ENCODE data around the gene MCIDAS. TPM values are rescaled to one million over a fixed set of nuclear protein-coding genes. Genes with fewer than 3 reads are reported as not detected.

Gene MCIDAS
- total and polyA plus RNA-seq, 10 of the 15 experiments (the other 5 are each of a cell fraction or from before 2014, with no cell fraction given), result not detected

GRCh38 chr5:55218967-55219366, 8.1 kb downstream of the MCIDAS start:
- RAD21 ChIA-PET (ENCODE audit: unreplicated experiment), result no interaction called here
- 19% methylated on average over 4 of the region's 4 CpGs for WGBS (ENCODE audit: insufficient coverage, insufficient replicate concordance, low lambda C conversion rate, missing lambda C conversion rate)
- CTCF ChIA-PET, result interaction anchor here (0.7 kb wide), 1 partner anchor 16 kb away, joined by 3 read pairs; no protein-coding TSS in a partner anchor
- TF ChIP-seq ZNF622 (IDR thresholded peaks at IDR 0.05) (no peak), CEBPZ (IDR thresholded peaks at IDR 0.05; ENCODE audit: low read depth, low read length) (no peak), SIN3A (IDR thresholded peaks at IDR 0.05; ENCODE audit: low read depth, low read length) (no peak), GATAD2B (conservative IDR thresholded peaks at IDR 0.05; ENCODE audit: low read depth) (no peak), NR2C2 (IDR thresholded peaks at IDR 0.05; ENCODE audit: borderline replicate concordance, control insufficient read depth, insufficient read length, low read depth) (no peak), IRF5 (IDR thresholded peaks at IDR 0.05; ENCODE audit: borderline replicate concordance) (no peak), MEF2B (IDR thresholded peaks at IDR 0.05; ENCODE audit: partially characterized antibody, poor library complexity, severe bottlenecking) (no peak), RCOR1 (conservative IDR thresholded peaks at IDR 0.05; ENCODE audit: low read depth, low read length) (no peak), ZBTB4 (CRISPR knock-in tag; IDR thresholded peaks at IDR 0.05) (no peak), FOS (IDR thresholded peaks at IDR 0.05; ENCODE audit: borderline replicate concordance, extremely low read depth, insufficient read length) (no peak), E2F4 (IDR thresholded peaks at IDR 0.05; ENCODE audit: low read depth, low read length) (no peak), IKZF1 (conservative IDR thresholded peaks at IDR 0.05) (no peak), EP300 (IDR thresholded peaks at IDR 0.05; ENCODE audit: borderline replicate concordance in 1 of 2, control insufficient read depth in 1 of 2, low read depth in 2 of 2, low read length in 2 of 2) (no peak), TCF12 (IDR thresholded peaks at IDR 0.05; ENCODE audit: low read depth, low read length) (no peak), HDAC6 (IDR thresholded peaks at IDR 0.05; ENCODE audit: unreplicated experiment) (no peak), POLR2A (IDR thresholded peaks at IDR 0.05; ENCODE audit: low read depth, low read length) (no peak), CHD4 (IDR thresholded peaks at IDR 0.05) (no peak)

More at GRCh38 chr5:55218967-55219366, 8.1 kb downstream of the MCIDAS start:
- Histone ChIP-seq H4K20me1 (ENCODE audit: control insufficient read depth, insufficient read depth) (no peaks in the 10 kb centered on the region), H3K79me2 (ENCODE audit: control insufficient read depth, insufficient read depth, low read length) (no peaks in the 10 kb centered on the region), H3K9ac (ENCODE audit: control insufficient read depth, insufficient read depth, low read length) (no peak overlapping the region), H3K4me2 (ENCODE audit: control insufficient read depth, insufficient read depth) (no peak overlapping the region), H3K4me1 (ENCODE audit: control insufficient read depth, insufficient read depth, low read length) (peaks cover 3% of the 10 kb centered on the region; the same call in 1 of the 2 replicates), H3K9me3 (replicated peaks; ENCODE audit: control insufficient read depth, insufficient read depth, low read length) (no peaks in the 10 kb centered on the region), H3K27me3 (replicated peaks in 1 of 2; ENCODE audit: control insufficient read depth in 2 of 2, insufficient read depth in 2 of 2, low read length in 1 of 2) (peaks cover 14 to 33% of the 10 kb centered on the region in 2 experiments), H2AFZ (ENCODE audit: control insufficient read depth, low read depth, low read length) (no peak overlapping the region), H3K27ac (ENCODE audit: control insufficient read depth, insufficient read depth) (no peak overlapping the region), H3K36me3 (ENCODE audit: control insufficient read depth in 2 of 2, insufficient read depth in 2 of 2, low read length in 1 of 2) (no peaks in the 10 kb centered on the region), H3K4me3 (no peak overlapping the region)
- in situ Hi-C loops (cut with MboI), result no loop called here
- intact Hi-C loops (cut with micrococcal nuclease; ENCODE audit: unreplicated experiment), result no loop called here
- DNase-seq (ENCODE audit: low read depth, low spot score), result no peak
- POLR2A ChIA-PET, result interaction anchor here (0.6 kb wide), 1 partner anchor 52 kb away, joined by 4 read pairs; no protein-coding TSS in a partner anchor
- BruUV-seq (replicated peaks), result no TSS peak
- SMC1A ChIA-PET (ENCODE audit: uncharacterized antibody, unreplicated experiment), result no interaction called here
- no peak for FAIRE-seq
- no peak for ATAC-seq
